ENCODE data around the gene NAP1L4.
"Not testable (repeated sequence)": the region's sequence is repeated elsewhere in the genome, so short reads cannot be mapped to it uniquely, and the experiment has no call there.

The NAP1L4 gene

GRCh38 chr11:2943711-2944118 lies 48.4 kb downstream of the NAP1L4 start:
- H3K27ac Mint-ChIP-seq: no peak overlapping the region
- ATAC-seq: no peak
- peaks cover 6% of the 10 kb centered on the region for H3K9me3 Mint-ChIP-seq
- H3K36me3 Mint-ChIP-seq: peaks cover 49% of the 10 kb centered on the region
- peaks cover 12% of the 10 kb centered on the region for H3K4me1 Mint-ChIP-seq
- H3K4me3 Mint-ChIP-seq: no peak overlapping the region
- no peaks in the 10 kb centered on the region for H3K27me3 Mint-ChIP-seq

- Mint-ChIP-seq H3K27ac (no peak overlapping the region), H3K4me1 (peaks cover 12% of the 10 kb centered on the region), H3K9me3 (peaks cover 12% of the 10 kb centered on the region), H3K4me3 (no peak overlapping the region), H3K27me3 (no peaks in the 10 kb centered on the region), H3K36me3 (peaks cover 49% of the 10 kb centered on the region)
- no peak for ATAC-seq
Measured at GRCh38 chr11:2942872-2943710, 49.0 kb downstream of the NAP1L4 start.

GRCh38 chr11:2942447-2942846 lies 49.7 kb downstream of the NAP1L4 start:
- ATAC-seq: no peak
- Mint-ChIP-seq H3K27ac (no peak overlapping the region), H3K4me3 (no peak overlapping the region), H3K27me3 (no peaks in the 10 kb centered on the region), H3K36me3 (peaks cover 48% of the 10 kb centered on the region), H3K9me3 (peaks cover 19% of the 10 kb centered on the region), H3K4me1 (peaks cover 12% of the 10 kb centered on the region)

- Mint-ChIP-seq H3K9me3 (peaks cover 20% of the 10 kb centered on the region), H3K4me3 (no peak overlapping the region), H3K36me3 (peaks cover 42% of the 10 kb centered on the region), H3K27ac (no peak overlapping the region), H3K4me1 (peaks cover 5% of the 10 kb centered on the region), H3K27me3 (no peaks in the 10 kb centered on the region)
- ATAC-seq: peak; percentile 49
Measured at GRCh38 chr11:2940921-2941821, 51.0 kb downstream of the NAP1L4 start.

GRCh38 chr11:2940147-2940920 lies 51.8 kb downstream of the NAP1L4 start:
- no peak overlapping the region for H3K4me3 Mint-ChIP-seq
- H3K27me3 Mint-ChIP-seq: no peaks in the 10 kb centered on the region
- H3K4me1 Mint-ChIP-seq: no peaks in the 10 kb centered on the region
- H3K27ac Mint-ChIP-seq: no peak overlapping the region
- peak; percentile 64 for ATAC-seq
- H3K9me3 Mint-ChIP-seq: peaks cover 20% of the 10 kb centered on the region
- peaks cover 34% of the 10 kb centered on the region for H3K36me3 Mint-ChIP-seq

- peaks cover 26% of the 10 kb centered on the region for H3K36me3 Mint-ChIP-seq
- not testable (repeated sequence) for H3K4me3 Mint-ChIP-seq, H3K27me3 Mint-ChIP-seq, H3K4me1 Mint-ChIP-seq, ATAC-seq
- H3K9me3 Mint-ChIP-seq: peaks cover 20% of the 10 kb centered on the region
- H3K27ac Mint-ChIP-seq: peak overlapping the region; percentile 20
Measured at GRCh38 chr11:2938458-2939418, 53.4 kb downstream of the NAP1L4 start.

- peak overlapping the region; percentile 20 for H3K27ac Mint-ChIP-seq
- not testable (repeated sequence) for H3K27me3 Mint-ChIP-seq, H3K4me1 Mint-ChIP-seq, ATAC-seq, H3K4me3 Mint-ChIP-seq
- H3K9me3 Mint-ChIP-seq: peaks cover 20% of the 10 kb centered on the region
- H3K36me3 Mint-ChIP-seq: peaks cover 26% of the 10 kb centered on the region
Measured at GRCh38 chr11:2937641-2938457, 54.3 kb downstream of the NAP1L4 start.

GRCh38 chr11:2934611-2935239 lies 57.4 kb downstream of the NAP1L4 start:
- Mint-ChIP-seq H3K4me1 (peaks cover 17% of the 10 kb centered on the region), H3K36me3 (peaks cover 24% of the 10 kb centered on the region), H3K27me3 (peaks cover 31% of the 10 kb centered on the region), H3K4me3 (no peak overlapping the region), H3K9me3 (peaks cover 18% of the 10 kb centered on the region), H3K27ac (no peak overlapping the region)
- ATAC-seq: no peak

- Mint-ChIP-seq H3K36me3 (peaks cover 19% of the 10 kb centered on the region), H3K27me3 (peaks cover 34% of the 10 kb centered on the region), H3K27ac (no peak overlapping the region), H3K4me3 (no peak overlapping the region), H3K9me3 (peaks cover 17% of the 10 kb centered on the region), H3K4me1 (peaks cover 19% of the 10 kb centered on the region)
- no peak for ATAC-seq
Measured at GRCh38 chr11:2934021-2934550, 58.0 kb downstream of the NAP1L4 start.

GRCh38 chr11:2933375-2934020 lies 58.6 kb downstream of the NAP1L4 start:
- Mint-ChIP-seq H3K36me3 (peaks cover 13% of the 10 kb centered on the region), H3K4me1 (peaks cover 22% of the 10 kb centered on the region), H3K27me3 (peaks cover 35% of the 10 kb centered on the region), H3K9me3 (peaks cover 12% of the 10 kb centered on the region), H3K27ac (no peak overlapping the region), H3K4me3 (no peak overlapping the region)
- ATAC-seq: peak; percentile 63

GRCh38 chr11:2932850-2933251 lies 59.3 kb downstream of the NAP1L4 start:
- Mint-ChIP-seq H3K27ac (no peak overlapping the region), H3K27me3 (peaks cover 42% of the 10 kb centered on the region), H3K4me3 (no peak overlapping the region), H3K36me3 (peaks cover 6% of the 10 kb centered on the region), H3K4me1 (peaks cover 28% of the 10 kb centered on the region), H3K9me3 (peaks cover 6% of the 10 kb centered on the region)
- ATAC-seq: no peak

Data from stimulated activated memory B cell treated with anti-CD40 and anti-IgM and Interleukin-4, amounts not matched to agents 10 μg/mL and 1 μg/mL and 100 μg/mL, for 72 hours (primary cell).